GM18502 (cell line): ENCODE measurements around the gene CHRNA7.

Experiments
- ATAC-seq: cut with Tn5 transposase; IDR thresholded peaks from one replicate; pipeline ENCODE4 v1.9.1; 2021; ENCODE audit warnings: mild to moderate bottlenecking; ENCODE audit not compliant: unreplicated experiment, poor library complexity

The CHRNA7 gene

DNA sequence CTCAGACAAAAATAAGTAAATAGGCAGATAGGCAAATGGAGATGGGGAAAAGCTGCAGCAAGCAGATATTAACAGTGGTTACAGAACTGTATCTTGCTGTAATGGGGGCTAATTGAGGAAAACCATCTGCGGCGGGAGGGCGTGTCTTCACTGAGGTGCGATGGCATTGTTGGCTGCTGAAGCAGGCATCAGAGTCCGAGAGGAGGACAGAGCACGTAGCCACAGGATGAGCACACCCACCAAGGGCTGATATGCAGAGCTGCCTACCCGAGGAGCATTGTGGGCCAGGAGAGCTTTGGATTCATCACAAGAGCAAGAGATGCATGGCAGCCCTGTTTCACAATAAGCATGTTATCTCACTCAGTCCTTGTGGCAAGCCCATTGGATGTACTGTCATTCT lies 30.4 kb downstream of the CHRNA7 start:
- no peak for ATAC-seq

DNA sequence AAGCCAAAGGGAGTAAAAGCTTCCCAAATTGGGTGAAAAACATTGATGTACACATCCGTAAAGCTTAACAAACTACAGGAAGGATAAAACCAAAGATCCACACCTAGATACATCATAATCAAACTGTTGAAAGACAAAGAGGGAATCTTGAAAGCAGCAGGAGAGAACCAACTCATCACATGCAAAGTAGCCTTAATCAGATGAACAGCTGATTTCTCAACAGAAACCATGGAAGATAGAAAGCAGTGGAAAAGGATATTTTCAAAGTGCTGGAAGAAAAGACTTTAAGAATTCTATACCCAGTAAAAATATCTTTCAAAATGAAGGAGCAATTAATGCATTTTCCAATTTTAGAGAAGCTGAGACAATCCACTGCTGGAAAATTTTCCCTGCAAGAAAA lies 36.8 kb downstream of the CHRNA7 start:
- ATAC-seq: no peak

DNA sequence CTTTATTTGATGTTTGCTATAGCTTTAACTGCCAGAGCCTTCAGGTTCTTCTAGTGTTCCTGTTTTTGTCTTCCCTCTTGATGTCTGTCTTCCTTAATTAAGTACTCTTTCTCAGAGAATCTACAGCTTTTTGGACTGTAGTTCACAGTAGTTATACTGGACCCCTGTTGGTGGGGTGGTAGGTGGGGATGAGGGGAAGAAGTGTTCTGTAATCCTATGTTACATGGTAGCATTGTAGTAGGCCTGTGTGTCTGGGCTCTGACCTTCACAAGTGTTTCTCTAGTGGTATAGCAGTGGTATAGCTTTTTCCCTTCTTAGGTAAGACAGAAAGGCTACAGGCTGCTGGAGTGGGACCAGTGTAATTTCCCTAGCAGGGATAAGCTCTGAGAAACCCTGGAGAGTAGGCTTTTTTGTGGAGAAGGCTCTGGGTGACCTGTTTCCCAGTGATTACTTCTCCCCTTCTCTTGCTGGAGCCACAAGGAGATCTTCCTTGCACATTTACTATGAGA lies 59.6 kb downstream of the CHRNA7 start:
- no peak for ATAC-seq

DNA sequence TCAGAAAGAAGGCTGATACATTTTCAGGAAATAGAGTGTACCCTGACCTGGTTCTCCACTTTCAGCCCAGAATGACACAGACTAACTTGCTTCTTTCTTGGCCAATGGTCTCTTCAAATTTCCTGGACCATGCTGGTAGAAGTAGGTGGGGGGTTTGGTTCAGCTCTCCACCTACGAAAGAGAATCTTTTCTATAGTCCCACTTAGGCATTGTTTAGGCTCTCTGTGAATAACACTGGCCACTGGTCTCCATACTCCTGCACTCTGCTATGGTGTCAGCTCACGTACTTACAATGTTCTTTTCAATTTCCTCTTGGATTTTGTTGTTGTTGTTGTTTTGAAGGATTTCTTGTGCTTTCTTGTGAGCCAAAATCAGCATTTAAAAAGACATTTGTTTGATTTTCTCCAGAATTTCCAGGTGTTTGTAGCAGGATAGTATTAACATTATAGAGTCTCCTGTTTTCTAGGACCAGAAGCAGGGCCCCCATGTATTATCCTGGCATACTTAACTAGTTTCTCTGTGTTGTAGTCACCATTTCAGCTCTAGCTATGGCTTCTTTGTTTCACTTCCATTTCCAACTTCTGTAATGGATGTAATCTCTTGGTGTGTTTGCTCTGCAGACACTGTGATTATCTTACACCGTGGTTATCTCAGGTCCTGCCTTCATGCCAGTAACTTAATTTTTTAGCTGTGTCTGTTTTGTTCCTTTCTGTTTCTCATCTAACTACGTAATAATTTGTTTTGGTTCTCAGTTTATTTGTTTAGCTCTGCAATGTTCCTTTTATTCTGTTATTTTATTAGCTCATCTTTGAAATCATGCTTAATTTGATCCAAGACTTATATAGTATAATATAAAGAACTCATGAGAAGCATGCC lies 61.4 kb downstream of the CHRNA7 start:
- no peak for ATAC-seq

DNA sequence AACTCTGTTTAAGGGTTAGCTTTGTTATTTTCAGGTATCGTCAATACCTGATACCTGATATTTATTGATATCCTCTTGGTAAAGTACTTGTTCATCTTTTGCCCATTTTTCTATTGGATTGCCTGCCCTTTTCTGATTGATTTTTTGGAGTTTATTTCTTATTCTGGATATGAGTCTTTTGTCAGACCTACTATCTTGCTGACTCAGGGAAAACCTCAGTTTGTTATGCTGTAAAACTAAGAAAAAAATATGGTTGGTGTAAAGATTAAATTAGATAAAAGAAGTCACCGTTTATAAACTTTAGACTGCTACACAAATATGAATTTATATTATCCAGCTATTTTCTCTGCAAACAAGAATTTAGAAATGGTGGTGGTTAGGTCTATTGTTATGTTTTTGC lies 65.9 kb downstream of the CHRNA7 start:
- ATAC-seq: no peak

DNA sequence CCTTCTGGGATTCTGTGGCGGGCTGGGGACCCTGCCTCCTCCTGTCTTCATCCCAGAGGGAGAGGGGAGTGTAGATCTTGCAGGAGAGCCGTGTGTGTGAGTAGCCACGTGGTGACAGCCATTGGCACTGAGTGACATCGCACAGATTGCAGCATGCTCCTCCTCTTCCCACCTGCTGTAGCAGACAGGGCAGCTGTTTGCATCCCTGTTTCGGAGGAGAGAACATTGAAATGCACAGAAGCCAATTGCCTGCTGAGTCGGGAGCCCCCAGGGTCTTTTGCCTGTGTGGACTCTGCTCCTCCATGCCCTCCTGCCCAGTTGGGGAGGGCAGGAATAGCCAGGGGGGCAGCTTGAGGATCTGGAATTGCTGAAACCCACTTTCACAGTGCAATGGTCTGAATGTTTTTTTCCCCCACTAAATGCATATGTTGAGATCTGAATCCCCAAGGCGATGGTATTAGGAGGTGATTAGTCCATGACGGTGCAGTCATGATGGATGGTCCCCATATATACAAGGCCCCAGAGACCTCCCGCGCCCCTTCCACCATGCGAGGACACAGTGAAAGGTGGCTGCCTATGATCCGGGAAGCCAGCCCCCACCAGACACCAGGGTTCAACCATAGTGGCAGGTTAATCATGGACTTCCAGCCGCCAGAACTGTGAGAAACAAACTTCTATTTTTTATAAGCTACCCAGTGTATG lies 66.8 kb downstream of the CHRNA7 start:
- ATAC-seq: no peak

DNA sequence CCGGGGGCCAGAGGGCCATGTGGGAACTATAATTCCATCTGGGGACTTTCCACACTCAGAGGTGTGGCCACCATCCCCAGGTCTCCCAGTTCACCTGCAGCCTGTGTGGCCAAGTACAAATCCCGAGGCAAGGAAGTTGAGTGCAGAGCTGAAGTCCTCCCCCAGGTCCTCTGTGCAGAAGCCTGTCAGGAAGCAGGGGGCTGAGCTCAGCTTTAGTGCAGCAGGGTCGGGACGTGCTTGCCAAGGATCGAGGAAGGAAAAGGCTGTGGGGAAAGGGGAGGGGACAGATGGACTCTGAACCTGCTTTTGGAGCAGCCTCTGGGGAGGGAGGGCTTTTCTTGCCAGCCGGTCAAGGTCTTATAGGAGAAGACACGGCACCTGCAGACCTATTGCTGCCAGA lies 67.7 kb downstream of the CHRNA7 start:
- no peak for ATAC-seq

DNA sequence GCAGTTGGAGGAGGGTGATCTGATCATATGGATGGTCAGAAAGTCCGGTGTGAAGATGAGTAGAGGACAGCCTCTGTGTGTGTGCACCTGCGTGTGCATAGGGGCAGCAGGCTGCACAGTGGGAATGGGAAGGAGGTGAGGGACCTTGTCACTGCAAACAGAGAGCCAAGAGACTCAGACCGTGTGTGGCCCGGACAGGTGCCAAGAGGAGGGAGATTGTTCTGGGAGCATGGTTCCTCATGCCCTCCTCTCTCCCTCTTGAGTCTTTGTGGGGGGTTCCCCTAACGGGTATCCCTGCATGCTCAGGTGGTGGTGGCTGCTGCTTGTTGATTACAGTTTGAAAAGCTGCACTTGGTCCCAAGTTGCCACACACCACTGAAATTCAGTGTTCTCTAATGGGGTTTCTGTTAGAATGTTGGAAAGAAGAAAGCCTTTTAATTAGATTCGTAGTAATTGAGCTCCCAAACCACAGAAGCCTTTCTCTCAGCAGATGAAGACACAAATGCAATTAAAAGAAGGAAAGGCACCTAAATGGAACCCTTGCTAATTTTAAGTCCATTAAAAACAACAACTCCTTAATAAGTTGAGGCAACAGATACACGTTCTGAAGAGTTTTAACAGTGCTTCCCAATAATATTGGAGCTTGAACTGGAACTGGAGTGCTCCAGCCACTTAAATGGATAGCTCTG lies 68.9 kb downstream of the CHRNA7 start:
- ATAC-seq: no peak

DNA sequence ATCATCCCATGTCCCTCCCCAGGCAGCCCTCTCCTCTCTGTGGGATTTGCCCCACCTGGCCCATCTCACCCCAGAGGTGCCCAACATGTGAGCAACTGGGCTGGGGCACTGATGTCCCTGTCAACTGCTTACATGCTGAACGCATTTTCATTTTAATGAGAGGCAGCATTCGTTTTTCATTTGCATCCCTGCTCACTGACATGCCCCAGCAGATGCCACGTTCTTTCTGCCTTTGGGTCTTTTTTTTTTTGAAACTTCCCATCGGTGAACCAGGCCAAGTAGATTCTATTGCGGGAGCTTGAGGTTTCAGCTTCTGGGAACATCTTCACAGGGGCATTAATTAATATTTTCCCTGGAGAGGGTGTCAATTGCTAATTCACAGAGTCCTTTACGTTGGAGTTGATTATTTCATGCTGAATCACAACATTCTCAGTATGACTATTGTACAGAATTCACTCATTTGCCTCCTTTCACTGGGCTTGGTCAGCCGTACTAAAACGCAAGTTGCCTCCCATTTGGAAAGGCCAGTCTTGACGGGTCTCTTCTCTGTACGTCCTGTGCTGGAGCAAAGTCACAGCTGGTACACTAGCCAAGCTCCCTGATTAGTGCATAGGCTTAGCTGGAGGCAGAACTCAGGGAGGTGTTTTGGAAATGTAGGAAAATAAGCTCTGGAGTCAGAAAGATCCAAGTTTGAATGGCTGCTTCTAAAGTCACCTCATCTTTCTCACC lies 69.8 kb downstream of the CHRNA7 start:
- no peak for ATAC-seq

DNA sequence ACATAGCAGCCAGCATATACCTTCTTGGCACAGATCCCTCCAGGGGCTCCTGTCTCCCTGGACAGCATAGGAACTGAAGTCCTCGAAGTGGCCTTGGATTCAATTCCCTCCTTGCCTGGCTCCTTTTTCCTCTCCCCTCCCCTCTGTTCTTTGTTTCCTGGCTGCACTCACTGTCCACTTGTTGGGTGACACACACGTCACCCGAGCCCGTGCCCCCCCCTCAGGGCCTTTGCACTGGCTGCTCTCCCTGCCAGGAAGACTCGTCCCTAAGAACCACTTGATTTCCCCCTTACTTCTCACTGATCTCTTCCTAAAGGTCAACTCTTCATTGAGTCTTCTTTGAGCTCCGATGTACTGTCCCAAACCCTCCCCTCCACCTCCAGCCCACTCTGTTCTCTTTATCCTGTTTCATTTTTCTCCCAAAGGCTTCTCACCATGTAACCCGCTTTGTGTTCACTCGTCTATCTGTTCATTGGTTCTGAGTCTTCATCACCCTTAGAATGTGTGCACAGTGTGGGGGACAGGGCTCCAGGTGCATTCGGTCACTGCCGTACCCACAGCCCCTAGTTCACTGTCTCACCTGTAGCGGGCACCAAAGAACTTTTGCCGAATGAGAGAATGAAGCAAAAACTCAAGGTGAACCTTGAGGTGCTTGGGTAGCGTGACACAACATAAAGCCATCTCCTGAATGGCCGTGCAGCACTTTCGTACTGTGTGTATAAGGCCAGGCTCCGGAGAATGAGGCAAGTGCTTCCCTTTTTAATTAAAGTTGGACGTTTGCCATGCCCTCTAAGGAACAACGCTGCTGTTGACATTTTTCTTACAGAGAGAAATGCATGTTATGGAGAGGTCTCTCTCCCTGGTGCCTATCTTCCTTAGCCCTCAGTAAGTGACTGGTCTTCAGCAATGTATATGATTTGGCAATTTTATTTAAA lies 74.0 kb downstream of the CHRNA7 start:
- ATAC-seq: no peak

DNA sequence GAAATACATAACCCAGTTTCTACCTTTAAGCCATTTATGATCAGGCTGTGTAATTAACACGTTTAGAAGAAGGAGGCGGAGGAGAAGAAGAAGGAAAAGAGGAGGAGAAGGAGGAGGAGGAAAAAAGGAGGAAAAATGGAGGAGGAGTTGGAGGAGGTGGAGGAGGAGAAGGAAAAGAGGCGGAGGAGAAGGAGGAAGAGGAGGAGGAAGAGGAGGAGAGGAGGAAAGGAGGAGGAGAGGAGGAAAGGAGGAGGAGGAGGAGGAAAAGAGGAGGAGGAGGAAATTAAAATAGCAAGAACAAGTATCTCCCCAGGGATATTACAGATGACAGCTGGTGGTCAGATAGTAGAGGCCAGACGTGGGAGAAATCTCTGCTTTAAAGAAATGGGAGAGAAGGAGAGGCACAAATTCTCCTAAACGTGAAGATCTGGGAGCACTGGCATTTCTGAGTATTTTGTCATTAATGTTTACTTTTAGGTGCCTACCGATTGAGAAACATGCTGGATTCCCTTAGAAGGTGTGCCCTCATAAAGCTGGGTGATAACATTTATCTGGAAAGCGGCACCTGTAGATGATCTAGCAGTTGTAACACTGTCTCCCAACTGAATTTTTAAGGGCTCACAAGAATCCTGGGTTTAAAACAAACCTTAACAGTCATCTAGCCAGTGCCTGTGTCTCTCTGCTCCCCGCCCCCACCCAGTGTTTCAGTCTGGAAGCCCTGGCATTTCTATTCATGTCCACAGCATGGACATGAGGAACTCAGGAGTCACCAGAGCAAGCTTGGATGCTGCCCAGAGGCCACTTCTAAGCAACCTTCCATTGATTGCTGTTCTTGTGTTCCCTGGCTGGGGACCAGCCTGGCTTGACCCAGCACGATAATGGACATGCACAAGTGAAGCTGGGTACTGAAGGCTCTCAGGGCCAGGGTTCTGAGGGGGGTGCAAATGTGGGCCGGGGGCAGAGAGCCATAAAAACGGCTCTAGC lies 75.2 kb downstream of the CHRNA7 start:
- no peak for ATAC-seq

DNA sequence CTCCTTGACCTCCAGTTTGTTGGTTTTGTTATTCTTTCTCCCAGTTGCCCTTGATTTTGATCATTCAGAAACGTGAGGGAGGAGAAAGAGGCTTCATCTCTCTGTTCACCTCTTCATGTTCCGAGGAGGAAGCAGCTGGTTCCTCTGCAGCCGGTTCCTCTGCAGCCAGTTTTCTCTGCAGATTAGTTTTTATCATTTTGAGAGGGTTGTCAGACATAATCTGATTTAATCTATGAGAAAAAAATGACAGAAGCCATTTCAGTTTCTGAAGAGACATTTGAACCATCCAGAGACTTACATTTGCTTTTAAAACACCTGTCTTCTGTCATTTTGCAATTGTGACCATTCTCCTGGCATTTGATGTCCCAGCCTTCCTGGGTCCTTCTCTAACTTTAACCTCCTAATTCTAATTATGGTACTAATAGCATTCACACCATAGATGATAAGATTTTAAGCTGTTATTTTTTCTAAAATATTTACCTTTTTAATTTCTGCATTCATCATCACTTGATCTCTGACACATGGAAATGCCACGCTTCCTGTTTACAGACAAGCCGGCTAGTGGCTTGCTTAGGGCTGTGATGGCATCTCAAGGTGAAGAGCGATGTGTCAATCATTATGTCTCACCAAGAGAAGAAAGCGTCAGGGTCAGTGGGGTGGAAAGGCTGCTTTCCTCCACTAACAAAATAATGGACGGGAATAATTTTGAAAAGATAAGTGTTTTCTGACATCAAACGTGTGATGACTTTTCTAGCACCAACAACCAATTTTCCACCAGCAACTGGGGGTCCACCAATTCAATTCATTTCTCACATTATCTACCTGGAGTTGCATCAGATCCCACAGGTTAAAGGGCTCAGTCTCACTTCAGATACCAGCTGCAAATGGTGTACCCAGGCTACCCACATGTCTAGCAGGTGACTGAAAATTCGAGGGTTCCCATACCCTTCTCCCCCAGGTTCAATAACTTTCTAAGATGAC lies 76.4 kb downstream of the CHRNA7 start:
- ATAC-seq: no peak

DNA sequence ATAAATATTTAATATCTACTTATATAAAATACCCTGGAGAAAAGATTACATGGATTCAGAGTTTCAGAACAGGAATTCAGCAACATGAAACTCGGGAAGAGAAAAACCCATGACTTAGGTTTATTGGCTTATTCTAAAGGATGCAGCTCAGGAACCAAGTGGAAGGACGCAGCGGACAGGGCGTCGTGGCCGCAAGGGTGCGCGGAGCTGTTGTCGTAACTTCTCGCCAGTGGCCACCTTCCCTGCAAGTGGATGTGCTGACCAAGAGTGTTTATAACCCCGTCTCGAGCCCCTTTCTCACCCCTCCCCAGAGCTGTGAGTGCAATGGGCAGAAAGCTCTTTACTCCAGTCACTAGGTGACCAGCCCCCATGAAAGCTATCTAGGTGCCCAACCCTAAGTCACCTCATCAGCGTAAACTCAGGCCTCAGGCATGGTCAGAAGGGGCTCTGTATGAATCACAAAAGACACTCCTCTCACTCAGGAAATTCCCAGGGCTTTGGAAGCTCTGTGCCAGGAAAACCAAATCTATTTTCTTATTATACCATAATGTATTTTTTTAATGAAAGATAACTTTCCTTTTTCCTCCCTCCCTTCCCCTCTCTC lies 77.3 kb downstream of the CHRNA7 start:
- ATAC-seq: no peak

DNA sequence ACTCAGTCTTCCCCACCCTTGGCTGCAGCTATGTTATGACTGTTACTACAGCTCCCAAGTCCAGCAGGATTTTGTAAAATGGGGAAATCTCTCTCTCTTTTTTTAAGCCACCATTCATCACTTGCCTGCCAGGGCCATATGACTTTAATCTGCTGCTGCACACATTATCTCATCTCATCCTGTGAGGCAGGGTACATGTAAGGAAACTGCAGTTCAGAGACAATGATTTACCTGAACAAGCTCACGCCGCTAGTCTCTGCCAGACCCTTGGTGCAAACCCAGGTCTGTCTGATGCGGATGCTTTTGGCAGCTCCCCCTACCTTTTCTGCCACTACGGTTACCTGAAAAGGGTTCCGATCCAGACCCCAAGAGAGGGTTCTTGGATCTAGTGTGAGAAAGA lies 78.3 kb downstream of the CHRNA7 start:
- no peak for ATAC-seq

DNA sequence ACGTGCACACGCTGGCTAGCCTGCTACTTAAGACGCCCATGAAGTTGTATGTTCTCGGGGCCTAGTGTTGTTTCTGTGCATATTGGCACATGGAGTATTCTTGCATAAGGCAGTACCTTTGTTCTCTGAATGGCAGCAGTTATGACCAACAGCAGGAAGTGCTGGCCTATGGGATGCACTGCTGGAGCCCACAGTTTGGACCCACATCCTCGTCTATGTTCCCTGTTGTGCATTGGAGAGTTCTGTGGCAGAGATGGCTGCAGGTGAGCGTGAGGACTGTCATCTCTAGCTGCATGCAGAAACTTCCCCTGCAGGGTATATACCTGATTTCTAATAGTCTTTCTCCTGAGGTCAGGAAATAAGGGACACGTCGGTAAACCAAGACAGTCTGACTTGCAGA lies 81.8 kb downstream of the CHRNA7 start:
- ATAC-seq: no peak

DNA sequence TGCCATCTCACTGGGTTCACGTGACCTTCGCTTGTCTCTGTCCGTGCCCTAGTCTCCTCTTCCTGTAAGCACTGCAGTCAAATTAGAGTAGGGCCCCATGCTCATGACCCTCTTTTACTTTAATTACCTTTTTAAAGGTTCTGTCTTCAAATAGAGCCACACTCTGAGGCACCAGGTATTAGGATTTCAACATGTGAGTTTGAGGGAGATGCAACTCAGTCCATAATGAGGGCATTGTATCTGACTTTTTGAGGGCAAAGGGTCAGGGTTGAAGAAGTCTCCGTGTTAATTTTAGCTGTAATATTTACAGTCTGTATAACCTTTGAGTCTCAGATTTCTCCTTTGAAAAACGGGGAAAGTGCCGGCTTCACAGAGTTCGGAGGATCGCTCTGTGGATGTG lies 82.9 kb downstream of the CHRNA7 start:
- no peak for ATAC-seq

DNA sequence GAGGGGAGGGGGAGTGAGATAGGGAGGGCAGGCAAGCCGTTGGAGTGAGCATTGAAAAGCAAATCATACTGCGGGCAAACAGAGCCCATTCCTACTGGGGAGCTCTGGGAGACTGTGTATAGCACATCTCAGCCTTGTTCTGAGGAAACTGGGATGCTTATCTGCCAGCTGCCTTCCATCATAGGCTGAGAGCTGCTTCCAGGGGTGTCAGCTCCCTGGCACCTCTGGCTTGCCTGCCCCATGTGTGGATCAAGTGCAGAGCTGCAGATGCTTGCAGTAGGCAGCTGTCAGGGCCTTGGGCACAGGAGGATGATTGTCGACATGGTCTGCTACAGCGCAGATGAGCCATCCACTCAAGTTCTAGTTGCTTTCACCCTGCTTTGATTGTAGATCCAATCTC lies 86.8 kb downstream of the CHRNA7 start:
- no peak for ATAC-seq
